ENCODE results near the gene BABAM2. TPM values are rescaled to one million over a fixed set of nuclear protein-coding genes. Genes with fewer than 3 reads are reported as not detected.

Gene BABAM2
- total and polyA plus RNA-seq, 2 of the 4 experiments (the other 2 are of a cell fraction) = 20.9 to 23.1 TPM

GRCh38 chr2:28368357-28368798, 477.8 kb downstream of the BABAM2 start:
- Histone ChIP-seq H3K9me3 (ENCODE audit: control insufficient read depth, insufficient read depth, low read length) (no peaks in the 10 kb centered on the region), H3K27ac (ENCODE audit: insufficient read depth, low read length) (no peak overlapping the region), H3K79me1 (ENCODE audit: low read depth in 1 of 2, low read length in 2 of 2) (no peaks in the 10 kb centered on the region), H3K36me3 (ENCODE audit: control insufficient read depth, insufficient read depth, low read length) (no peaks in the 10 kb centered on the region), H3K4ac (ENCODE audit: low read depth, low read length) (no peak overlapping the region), H2BK120ac (ENCODE audit: low read depth, low read length) (no peak overlapping the region), H2BK15ac (ENCODE audit: low read depth, low read length) (no peak overlapping the region), H3K4me2 (ENCODE audit: low read depth, low read length) (no peak overlapping the region), H4K5ac (ENCODE audit: low read depth, low read length) (no peak overlapping the region), H3K18ac (ENCODE audit: low read depth, low read length) (no peak overlapping the region), H3K27me3 (ENCODE audit: control insufficient read depth, insufficient read depth, low read length) (peaks cover 4% of the 10 kb centered on the region), H3K4me3 (ENCODE audit: insufficient read depth, low read depth, low read length) (no peak overlapping the region), H3K9me1 (ENCODE audit: insufficient read depth, low read length) (no peaks in the 10 kb centered on the region), H3K9ac (ENCODE audit: low read depth, low read length) (no peak overlapping the region), H2BK20ac (ENCODE audit: low read depth, low read length) (no peak overlapping the region), H3K56ac (ENCODE audit: extremely low read depth, insufficient read depth, low read length) (no peak overlapping the region), H4K20me1 (ENCODE audit: insufficient read depth, low read length) (no peaks in the 10 kb centered on the region), H4K91ac (ENCODE audit: insufficient read depth, low read depth, low read length) (no peak overlapping the region), H2AK9ac (replicated peaks; ENCODE audit: low read depth, low read length, poor library complexity) (no peak overlapping the region), H3K14ac (replicated peaks; ENCODE audit: low read depth, low read length) (no peak overlapping the region), H3K4me1 (ENCODE audit: control insufficient read depth, insufficient read depth, low read length) (peaks cover 2% of the 10 kb centered on the region; the same call in 1 of the 2 replicates), H2BK5ac (ENCODE audit: low read depth, low read length, poor library complexity, severe bottlenecking) (no peak overlapping the region), H4K8ac (ENCODE audit: low read depth in 2 of 2, low read length in 2 of 2) (no peak overlapping the region), H2AK5ac (ENCODE audit: low read depth, low read length) (no peak overlapping the region), H2AFZ (replicated peaks; ENCODE audit: low read length, poor library complexity) (no peak overlapping the region), H3K23ac (ENCODE audit: low read depth, low read length) (no peak overlapping the region)
- dilution Hi-C loops (cut with HindIII; ENCODE audit: low sequenced_read_pairs, unreplicated experiment) (no loop called here), intact Hi-C loops (cut with micrococcal nuclease) (no loop called here), in situ Hi-C loops (cut with MboI; ENCODE audit: low sequenced_read_pairs) (no loop called here)
- CTCF ChIA-PET = no interaction called here
- no peak for ATAC-seq (ENCODE audit: low read depth)
- no peak for DNase-seq
- POLR2A ChIA-PET (ENCODE audit: unreplicated experiment) = no interaction called here
- 92% methylated on average over 2 of the region's 9 CpGs; no CpG with 5 or more reads in 1 of the 2 experiments for WGBS, 2 experiments (ENCODE audit: extremely low coverage in 2 of 2, insufficient read length in 1 of 2)
- TF ChIP-seq MAZ (IDR thresholded peaks at IDR 0.05; ENCODE audit: borderline replicate concordance, low read depth, low read length) = no peak
- TF ChIP-seq CEBPB (IDR thresholded peaks at IDR 0.05; ENCODE audit: low read depth, low read length) = no peak
- TF ChIP-seq FOS (IDR thresholded peaks at IDR 0.05; ENCODE audit: low read depth, low read length) = no peak
- no peak for TF ChIP-seq RAD21 (IDR thresholded peaks at IDR 0.05; ENCODE audit: low read length)
- no peak for TF ChIP-seq SMC3 (IDR thresholded peaks at IDR 0.05; ENCODE audit: low read depth, low read length)
- TF ChIP-seq RFX5 (IDR thresholded peaks at IDR 0.05; ENCODE audit: low read depth, low read length) = no peak
- no peak for TF ChIP-seq MAFK (IDR thresholded peaks at IDR 0.05; ENCODE audit: low read depth, low read length)
- no peak for TF ChIP-seq ELK1 (IDR thresholded peaks at IDR 0.05; ENCODE audit: borderline replicate concordance, low read depth, low read length)
- TF ChIP-seq NFE2L2 (IDR thresholded peaks at IDR 0.05; ENCODE audit: low read depth, low read length) = no peak
- TF ChIP-seq BHLHE40 (IDR thresholded peaks at IDR 0.05; ENCODE audit: low read depth, low read length) = no peak
- no peak for TF ChIP-seq POLR2A (IDR thresholded peaks at IDR 0.05; ENCODE audit: low read depth, low read length)
- no TSS peak for BruUV-seq (replicated peaks)
